HG02798 (cell line): ENCODE measurements around the gene METTL1.
"Not testable (repeated sequence)": the region's sequence is repeated elsewhere in the genome, so short reads cannot be mapped to it uniquely, and the experiment has no call there.

Experiments used
- ATAC-seq: cut with Tn5 transposase; IDR thresholded peaks from one replicate; pipeline ENCODE4 v1.9.1; 2021; ENCODE audit warnings: mild to moderate bottlenecking; ENCODE audit not compliant: unreplicated experiment, poor library complexity

Gene METTL1

GRCh38 chr12:57727758-57728395, 44.0 kb downstream of the METTL1 start:
- ATAC-seq, result no peak

- no peak for ATAC-seq
Measured at GRCh38 chr12:57726884-57727757, 44.8 kb downstream of the METTL1 start.

- no peak for ATAC-seq
Measured at GRCh38 chr12:57726151-57726883, 45.6 kb downstream of the METTL1 start.

- ATAC-seq, result no peak
Measured at GRCh38 chr12:57725851-57726150, 46.1 kb downstream of the METTL1 start.

GRCh38 chr12:57724936-57725740, 46.8 kb downstream of the METTL1 start:
- no peak for ATAC-seq

GRCh38 chr12:57724003-57724935, 47.6 kb downstream of the METTL1 start:
- ATAC-seq, result no peak

GRCh38 chr12:57723630-57723962, 48.3 kb downstream of the METTL1 start:
- ATAC-seq, result no peak

- ATAC-seq, result no peak
Measured at GRCh38 chr12:57722716-57723629, 48.9 kb downstream of the METTL1 start.

GRCh38 chr12:57721846-57722608, 49.9 kb downstream of the METTL1 start:
- not testable (repeated sequence) for ATAC-seq

GRCh38 chr12:57720606-57721595, 51.0 kb downstream of the METTL1 start:
- ATAC-seq, result no peak

GRCh38 chr12:57719777-57720605, 51.9 kb downstream of the METTL1 start:
- no peak for ATAC-seq

- ATAC-seq, result no peak
Measured at GRCh38 chr12:57718641-57719528, 53.0 kb downstream of the METTL1 start.
